Activated B cell treated with CpG ODN at 0.5 μM for 24 hours (primary cell): Measurements from ENCODE around the gene INPP5B. TPM values are rescaled to one million over a fixed set of nuclear protein-coding genes. Genes with fewer than 3 reads are reported as not detected.

ENCODE experiments used
- ATAC-seq: fragments of 200-7000 bp; cut with Tn5 transposase; one replicate; pipeline ENCODE4 v1.10.0; 2021; ENCODE audit warnings: low read depth, mild to moderate bottlenecking, moderate library complexity
- CTCF ChIA-PET: fragments of 350-600 bp; sonication (Branson Sonifier 250); formaldehyde crosslinking; loops from one replicate; lab custom pipeline; 2021; ENCODE audit warnings: antibody characterized with exemption; lab: Charles Lee
- POLR2A ChIA-PET: fragments of 350-600 bp; sonication (Branson Sonifier 250); formaldehyde crosslinking; loops from one replicate; lab custom pipeline; 2021; ENCODE audit warnings: antibody characterized with exemption; lab: Charles Lee
- DNase-seq: peaks from one replicate; pipeline ENCODE4 v3.0.0; 2022
- H3K27ac Mint-ChIP-seq: one replicate; pipeline ENCODE4 v1.8.0; 2020; ENCODE audit warnings: mixed read lengths
- H3K27me3 Mint-ChIP-seq: one replicate; pipeline ENCODE4 v1.8.0; 2021; ENCODE audit warnings: mixed read lengths
- H3K36me3 Mint-ChIP-seq: one replicate; pipeline ENCODE4 v1.8.0; 2021; ENCODE audit warnings: low read depth, mixed read lengths
- H3K4me1 Mint-ChIP-seq: one replicate; pipeline ENCODE4 v1.8.0; 2021; ENCODE audit warnings: mixed read lengths
- H3K4me3 Mint-ChIP-seq: one replicate; pipeline ENCODE4 v1.8.0; 2020; ENCODE audit warnings: mild to moderate bottlenecking, mixed read lengths
- H3K9me3 Mint-ChIP-seq: one replicate; pipeline ENCODE4 v1.8.0; 2020; ENCODE audit warnings: mixed read lengths
- intact Hi-C: fragments of 100-400 bp; cut with micrococcal nuclease; formaldehyde crosslinking; loops from one replicate; pipeline ENCODE4 v1.15.1; 2024
- total RNA-seq: library from RNA; stranded (reverse); gene quantifications from 2 replicates; pipeline ENCODE4 v1.2.3, GENCODE V29; 2022
- TF ChIP-seq, protein P1 (sequence below): fragments of 200-600 bp; IDR thresholded peaks from one replicate; pipeline ENCODE4 v1.8.0; 2022; ENCODE audit warnings: antibody characterized with exemption, mild to moderate bottlenecking

The INPP5B gene
- total RNA-seq, 1 donor from 2014 or later = 70.3 TPM

DNA sequence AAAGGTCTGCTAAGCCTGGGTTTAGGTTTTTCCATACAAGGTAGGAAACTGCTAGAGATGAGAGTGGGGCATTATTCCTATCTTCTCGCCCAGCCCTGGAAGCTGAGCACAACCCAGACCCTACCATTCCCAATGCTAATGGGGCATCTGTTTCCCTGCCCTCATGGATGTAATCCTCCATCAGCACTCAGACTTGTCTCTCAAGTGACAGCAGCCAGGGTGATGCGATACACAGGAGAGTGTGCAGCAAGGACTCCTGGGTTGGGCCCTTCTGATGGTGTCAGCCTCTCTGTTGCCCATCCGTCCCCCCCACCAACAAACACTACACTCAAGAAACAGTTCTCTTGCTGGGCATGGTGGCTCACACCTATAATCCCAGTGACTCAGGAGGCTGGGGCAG is 5.9 kb upstream of the INPP5B start:
- intact Hi-C loops = no loop called here
- Mint-ChIP-seq H3K27me3 (no peaks in the 10 kb centered on the region), H3K9me3 (no peaks in the 10 kb centered on the region), H3K27ac (no peak overlapping the region), H3K36me3 (peaks cover 12% of the 10 kb centered on the region), H3K4me3 (no peak overlapping the region), H3K4me1 (no peaks in the 10 kb centered on the region)
- DNase-seq = no peak
- TF ChIP-seq, protein P1, sequence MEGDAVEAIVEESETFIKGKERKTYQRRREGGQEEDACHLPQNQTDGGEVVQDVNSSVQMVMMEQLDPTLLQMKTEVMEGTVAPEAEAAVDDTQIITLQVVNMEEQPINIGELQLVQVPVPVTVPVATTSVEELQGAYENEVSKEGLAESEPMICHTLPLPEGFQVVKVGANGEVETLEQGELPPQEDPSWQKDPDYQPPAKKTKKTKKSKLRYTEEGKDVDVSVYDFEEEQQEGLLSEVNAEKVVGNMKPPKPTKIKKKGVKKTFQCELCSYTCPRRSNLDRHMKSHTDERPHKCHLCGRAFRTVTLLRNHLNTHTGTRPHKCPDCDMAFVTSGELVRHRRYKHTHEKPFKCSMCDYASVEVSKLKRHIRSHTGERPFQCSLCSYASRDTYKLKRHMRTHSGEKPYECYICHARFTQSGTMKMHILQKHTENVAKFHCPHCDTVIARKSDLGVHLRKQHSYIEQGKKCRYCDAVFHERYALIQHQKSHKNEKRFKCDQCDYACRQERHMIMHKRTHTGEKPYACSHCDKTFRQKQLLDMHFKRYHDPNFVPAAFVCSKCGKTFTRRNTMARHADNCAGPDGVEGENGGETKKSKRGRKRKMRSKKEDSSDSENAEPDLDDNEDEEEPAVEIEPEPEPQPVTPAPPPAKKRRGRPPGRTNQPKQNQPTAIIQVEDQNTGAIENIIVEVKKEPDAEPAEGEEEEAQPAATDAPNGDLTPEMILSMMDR = no peak
- ChIA-PET POLR2A (no interaction called here), CTCF (no interaction called here)
- no peak for ATAC-seq

DNA sequence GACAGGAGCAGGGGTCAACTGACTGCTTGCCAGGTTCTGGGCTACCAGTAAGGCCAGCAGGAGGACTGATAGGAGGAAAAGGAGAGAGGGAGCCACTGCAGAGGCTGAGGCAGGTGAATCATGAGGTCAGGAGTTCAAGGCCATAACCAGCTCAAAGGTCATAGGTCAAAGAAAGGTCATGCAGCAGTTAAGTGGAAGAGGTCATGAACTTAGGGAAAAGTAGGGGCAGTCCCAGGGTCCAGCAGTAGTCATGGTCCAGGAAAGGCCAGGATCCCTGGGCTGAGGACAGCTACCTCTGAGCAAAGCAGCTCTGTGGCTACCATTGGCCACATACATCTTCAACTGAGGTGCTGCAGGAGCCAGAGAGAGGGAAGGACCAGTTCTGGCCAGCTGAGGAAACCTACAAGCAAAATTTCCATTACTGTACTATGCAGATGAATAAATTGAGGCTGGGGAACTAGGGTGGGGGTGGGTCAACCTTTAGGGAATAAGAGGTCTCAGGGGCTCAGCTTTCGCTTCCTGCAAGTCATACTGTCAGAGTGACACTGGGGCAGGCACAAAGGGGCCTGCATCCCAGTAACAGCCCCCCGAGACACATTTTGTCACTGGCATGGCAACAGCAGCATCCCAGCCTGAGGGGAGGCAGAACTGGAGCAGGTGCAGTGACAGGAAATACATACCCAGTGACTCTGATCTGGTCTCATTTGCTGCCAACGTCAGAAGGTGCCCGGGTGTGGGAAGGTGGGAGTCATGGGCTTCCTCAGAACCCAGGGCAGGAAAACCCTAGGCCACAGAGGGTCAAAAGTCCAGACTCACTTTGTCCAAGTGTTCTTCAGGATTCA is 5.2 kb upstream of the INPP5B start:
- Mint-ChIP-seq H3K4me1 (peaks cover 6% of the 10 kb centered on the region), H3K4me3 (no peak overlapping the region), H3K36me3 (peaks cover 5% of the 10 kb centered on the region), H3K27me3 (no peaks in the 10 kb centered on the region), H3K27ac (no peak overlapping the region), H3K9me3 (no peaks in the 10 kb centered on the region)
- no peak for ATAC-seq
- intact Hi-C loops = no loop called here
- ChIA-PET POLR2A (interaction anchor here (1.0 kb wide), 1 partner anchor 29 kb away, joined by 3 read pairs; no protein-coding TSS in a partner anchor), CTCF (no interaction called here)
- no peak for DNase-seq
- TF ChIP-seq, protein P1 = no peak

DNA sequence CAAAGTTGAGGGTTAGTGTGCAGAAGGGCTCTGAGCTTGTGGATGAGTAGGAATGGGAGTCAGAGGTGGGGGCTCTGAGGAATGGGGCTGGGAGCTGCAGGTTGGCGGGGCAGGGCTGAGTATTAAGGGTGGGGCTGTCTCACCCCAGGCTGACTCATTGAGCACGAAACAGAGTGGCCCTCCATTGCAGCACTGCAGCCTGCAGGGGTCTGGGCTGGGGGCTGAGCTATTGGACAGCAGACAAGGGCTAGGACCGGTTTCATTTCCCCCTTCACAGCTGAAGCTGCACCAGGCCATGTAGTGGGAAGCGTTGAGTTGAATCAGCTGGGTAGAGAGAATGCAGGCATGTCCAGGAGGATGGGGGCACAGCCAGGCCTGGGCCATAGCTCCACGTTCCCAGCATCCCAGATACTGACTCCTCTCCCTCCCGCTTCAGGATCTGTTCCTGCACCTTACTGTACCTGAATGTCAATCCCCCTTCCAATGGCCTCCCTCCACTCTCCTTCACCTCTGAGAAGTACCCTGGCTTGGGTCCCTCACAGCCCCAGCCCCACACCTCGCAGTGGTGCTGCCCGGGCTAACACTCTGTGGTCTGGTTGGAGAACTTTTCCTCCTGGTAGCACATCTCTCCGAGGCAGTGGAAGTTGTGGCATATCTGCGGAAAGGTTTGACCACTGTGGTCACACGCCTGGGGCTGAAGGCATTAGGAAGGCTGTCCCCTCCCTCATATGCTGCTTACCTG is 4.4 kb upstream of the INPP5B start:
- ChIA-PET POLR2A (interaction anchor here (1.0 kb wide), 1 partner anchor 28 kb away, joined by 3 read pairs; no protein-coding TSS in a partner anchor), CTCF (no interaction called here)
- Mint-ChIP-seq H3K4me1 (peaks cover 14% of the 10 kb centered on the region), H3K27me3 (no peaks in the 10 kb centered on the region), H3K9me3 (no peaks in the 10 kb centered on the region), H3K36me3 (peaks cover 6% of the 10 kb centered on the region), H3K4me3 (no peak overlapping the region), H3K27ac (no peak overlapping the region)
- TF ChIP-seq, protein P1 = no peak
- DNase-seq = no peak
- ATAC-seq = no peak
- intact Hi-C loops = no loop called here

DNA sequence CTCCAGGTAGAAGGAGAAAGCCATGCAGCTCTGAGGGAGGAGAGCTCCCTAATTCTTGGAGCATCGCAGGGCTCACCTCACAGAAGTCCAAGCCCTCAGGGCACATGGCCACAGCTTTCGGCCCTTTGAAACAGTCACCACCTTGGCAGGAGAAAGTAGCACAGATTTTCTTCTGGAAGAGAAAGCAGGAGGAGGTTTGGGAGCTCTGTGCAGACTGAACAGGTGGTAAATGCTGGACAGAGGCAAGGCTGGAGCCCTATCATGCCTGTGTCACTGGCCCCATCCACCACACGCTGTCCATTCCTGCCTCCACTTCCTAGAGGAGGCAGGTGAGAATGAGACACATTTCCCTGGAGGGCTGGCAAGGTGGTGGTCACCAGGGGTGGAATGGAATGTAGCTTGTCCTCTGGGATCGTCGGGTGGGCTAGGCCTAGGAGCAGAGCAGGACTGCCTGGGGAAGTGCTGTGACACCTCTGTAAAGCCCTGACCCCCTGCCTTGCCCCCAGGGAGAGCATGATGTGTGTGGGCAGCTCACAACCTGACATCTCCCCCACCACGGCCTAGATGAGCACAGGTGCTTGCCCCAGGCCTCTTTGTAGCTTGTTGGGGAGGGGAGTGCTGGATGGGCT is 2.8 kb upstream of the INPP5B start:
- Mint-ChIP-seq H3K27me3 (no peaks in the 10 kb centered on the region), H3K36me3 (peaks cover 5% of the 10 kb centered on the region), H3K27ac (no peak overlapping the region), H3K9me3 (no peaks in the 10 kb centered on the region), H3K4me1 (peaks cover 20% of the 10 kb centered on the region), H3K4me3 (no peak overlapping the region)
- TF ChIP-seq, protein P1 = no peak
- no peak for DNase-seq
- no peak for ATAC-seq
- ChIA-PET POLR2A (interaction anchor here (0.7 to 0.8 kb wide), 3 partner anchors 27 to 243 kb away, joined by 3 to 4 read pairs (median 4); no protein-coding TSS in a partner anchor), CTCF (no interaction called here)
- intact Hi-C loops = loop anchor here (5.0 kb wide), 1 partner anchor 257 kb away; the partner anchor contains the start of gene CDCA8
